T-cell (primary cell): ENCODE results near the gene SREK1. TPM values are rescaled to one million over a fixed set of nuclear protein-coding genes. Genes with fewer than 3 reads are reported as not detected.

Experiments
- ATAC-seq, 4 experiments: fragments of 200-7000 bp in 3 of 4; fragments of 150-1000 bp in 1 of 4; cut with Tn5 transposase; replicated peaks in 1 of 4; 1 replicate in 3 of 4; 2 replicates in 1 of 4; pipeline ENCODE4 v1.10.0; 2021; ENCODE audit warnings: moderate library complexity in 3 of 4, mild to moderate bottlenecking in 2 of 4, moderate number of reproducible peaks in 1 of 4
- CTCF ChIA-PET, 2 donors: fragments of 300-600 bp; sonication (Branson Sonifier 250); formaldehyde crosslinking; loops; one replicate each; lab custom pipeline; 2022; ENCODE audit warnings: antibody characterized with exemption in 2 of 2; lab: Charles Lee
- POLR2A ChIA-PET, 2 donors: fragments of 300-600 bp; sonication (Branson Sonifier 250); formaldehyde crosslinking; loops; one replicate each; lab custom pipeline; 2022; ENCODE audit warnings: antibody characterized with exemption in 2 of 2; lab: Charles Lee
- DNase-seq, 35 experiments: peaks; one replicate each; pipeline versions ENCODE4 v3.0.0 to v3.0.0-alpha.2; 2013 to 2023
- H3K27ac ChIP-seq: one replicate; pipeline ENCODE4 v1.5.1; 2013; ENCODE audit warnings: low read length
- H3K27me3 ChIP-seq, 2 experiments: replicated peaks in 1 of 2; 1 replicate in 1 of 2; 2 replicates in 1 of 2; pipeline versions ENCODE4 v1.6.1 to v1.7.0; 2013; ENCODE audit warnings: low read length in 1 of 2, mixed read lengths in 1 of 2; ENCODE audit not compliant: control insufficient read depth in 2 of 2, insufficient read depth in 2 of 2; ENCODE audit errors: extremely low read depth in 1 of 2
- H3K36me3 ChIP-seq, 2 donors: 1 replicate in 1 of 2; 2 replicates in 1 of 2; pipeline versions ENCODE4 v1.6.1 to v1.7.0; 2013; ENCODE audit warnings: low read length in 1 of 2; ENCODE audit not compliant: control insufficient read depth in 2 of 2, insufficient read depth in 1 of 2; ENCODE audit errors: extremely low read depth in 1 of 2
- H3K4me1 ChIP-seq, 2 experiments: 1 replicate in 1 of 2; 2 replicates in 1 of 2; pipeline versions ENCODE4 v1.6.1 to v1.7.0; 2013; ENCODE audit warnings: low read length in 2 of 2, mixed read lengths in 1 of 2; ENCODE audit not compliant: insufficient read depth in 2 of 2, control insufficient read depth in 1 of 2; ENCODE audit errors: extremely low read depth in 1 of 2
- H3K4me3 ChIP-seq, 2 donors: 1 replicate in 1 of 2; 2 replicates in 1 of 2; pipeline versions ENCODE4 v1.5.1 to v1.7.0; 2013; ENCODE audit warnings: mild to moderate bottlenecking in 2 of 2, low read length in 1 of 2, moderate library complexity in 1 of 2; ENCODE audit not compliant: control insufficient read depth in 1 of 2; ENCODE audit errors: extremely low read depth in 1 of 2
- H3K9me3 ChIP-seq: 2 replicates; pipeline ENCODE4 v1.7.0; 2013
- H3K27ac Mint-ChIP-seq, 2 donors: one replicate each; pipeline ENCODE4 v1.8.0; 2020 to 2021; ENCODE audit warnings: mild to moderate bottlenecking in 2 of 2, mixed read lengths in 2 of 2
- H3K27me3 Mint-ChIP-seq, 2 donors: one replicate each; pipeline ENCODE4 v1.8.0; 2021 to 2022; ENCODE audit warnings: mixed read lengths in 2 of 2
- H3K36me3 Mint-ChIP-seq: one replicate; pipeline ENCODE4 v1.8.0; 2021; ENCODE audit warnings: mixed read lengths
- H3K4me1 Mint-ChIP-seq, 3 donors: one replicate each; pipeline ENCODE4 v1.8.0; 2020 to 2022; ENCODE audit warnings: mixed read lengths in 3 of 3, mild to moderate bottlenecking in 1 of 3
- H3K4me3 Mint-ChIP-seq, 3 donors: one replicate each; pipeline ENCODE4 v1.8.0; 2020 to 2022; ENCODE audit warnings: mild to moderate bottlenecking in 3 of 3, mixed read lengths in 3 of 3, moderate library complexity in 3 of 3
- H3K9me3 Mint-ChIP-seq, 3 donors: one replicate each; pipeline ENCODE4 v1.8.0; 2020 to 2022; ENCODE audit warnings: mixed read lengths in 3 of 3
- WGBS: methylation state at CpG from one replicate; pipeline ENCODE4 v1.1.5; 2013; ENCODE audit warnings: missing lambda C conversion rate; ENCODE audit not compliant: insufficient coverage; 5-methylcytosine and 5-hydroxymethylcytosine counted together
- total RNA-seq, 35 experiments: library from RNA in 6 of 35; stranded (reverse) in 6 of 35; fragments of 120-200 nt in 1 of 35; gene quantifications; one replicate each; pipeline versions ENCODE4 v1.2.1 to v1.2.4 and lab custom pipeline; 2013 to 2026

SREK1 gene
- total RNA-seq, 5 donors from 2014 or later (not counting 1 experiment from before 2014, with no cell fraction given) = 60.2 to 145 (median 67.1) TPM

GRCh38 chr5:66206465-66206864, 62.4 kb downstream of the SREK1 start:
- Mint-ChIP-seq H3K4me3 (no peak overlapping the region), H3K36me3 (peaks cover 29% of the 10 kb centered on the region), H3K4me1 (no peaks in the 10 kb centered on the region), H3K27me3 (no peaks in the 10 kb centered on the region), H3K9me3 (peaks cover 0 to 2% (median 0%) of the 10 kb centered on the region in 3 donors), H3K27ac (no peak overlapping the region)
- no peak for ATAC-seq
- no peaks in the 10 kb centered on the region for H3K9me3 ChIP-seq
- ChIA-PET CTCF (no interaction called here), POLR2A (interaction anchor here in 1 of 2 donors (0.6 kb wide), 1 partner anchor 265 kb away, joined by 4 read pairs; no protein-coding TSS in a partner anchor)
- no peaks in the 10 kb centered on the region for H3K4me1 ChIP-seq
- no peaks in the 10 kb centered on the region for H3K27me3 ChIP-seq
- no peak overlapping the region for H3K4me3 ChIP-seq
- no peaks in the 10 kb centered on the region for H3K36me3 ChIP-seq
- 97% methylated on average over 4 of the region's 5 CpGs for WGBS
- no peak overlapping the region for H3K27ac ChIP-seq
- DNase-seq = no peak

- H3K27ac ChIP-seq = no peak overlapping the region
- Mint-ChIP-seq H3K27ac (no peak overlapping the region), H3K36me3 (peaks cover 15% of the 10 kb centered on the region), H3K9me3 (no peaks in the 10 kb centered on the region), H3K27me3 (no peaks in the 10 kb centered on the region), H3K4me1 (no peaks in the 10 kb centered on the region), H3K4me3 (no peak overlapping the region)
- no peaks in the 10 kb centered on the region for H3K9me3 ChIP-seq
- H3K4me3 ChIP-seq = no peak overlapping the region
- ATAC-seq = no peak
- H3K27me3 ChIP-seq = no peaks in the 10 kb centered on the region
- WGBS = 100% methylated on average over 5 of the region's 10 CpGs
- DNase-seq = no peak
- H3K36me3 ChIP-seq = no peaks in the 10 kb centered on the region
- POLR2A ChIA-PET = no interaction called here
- no peaks in the 10 kb centered on the region for H3K4me1 ChIP-seq
- CTCF ChIA-PET = interaction anchor here in 1 of 2 donors (0.6 kb wide), 1 partner anchor 455 kb away, joined by 4 read pairs; no protein-coding TSS in a partner anchor
Measured at GRCh38 chr5:66207800-66208561, 63.9 kb downstream of the SREK1 start.

DNA sequence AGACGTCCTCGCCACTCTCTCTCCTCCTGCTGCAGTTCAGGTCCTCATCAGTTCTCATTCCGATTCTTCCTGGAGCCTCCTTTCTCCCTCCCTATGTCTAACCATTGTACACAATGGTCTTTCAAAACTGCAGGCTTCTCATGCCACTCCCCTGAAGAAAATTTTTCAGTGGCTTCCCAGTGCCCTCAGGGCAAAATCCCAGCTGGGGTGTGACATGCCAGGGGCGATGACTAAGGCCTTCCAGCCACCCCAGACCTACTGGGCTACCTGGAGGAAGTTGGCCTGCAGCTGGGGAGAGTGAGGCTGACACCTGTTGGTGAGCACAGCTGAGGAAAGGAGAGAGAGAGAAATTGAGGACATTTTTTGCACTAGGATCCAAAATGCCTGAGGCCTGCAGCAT, 65.2 kb downstream of the SREK1 start:
- Histone ChIP-seq H3K27ac (no peak overlapping the region), H3K36me3 (no peaks in the 10 kb centered on the region), H3K9me3 (no peaks in the 10 kb centered on the region), H3K4me3 (no peak overlapping the region), H3K27me3 (no peaks in the 10 kb centered on the region), H3K4me1 (no peaks in the 10 kb centered on the region)
- Mint-ChIP-seq H3K36me3 (peaks cover 13% of the 10 kb centered on the region), H3K27ac (no peak overlapping the region), H3K4me3 (no peak overlapping the region), H3K27me3 (no peaks in the 10 kb centered on the region), H3K4me1 (no peaks in the 10 kb centered on the region), H3K9me3 (no peaks in the 10 kb centered on the region)
- DNase-seq (no peak), ATAC-seq (no peak)
- CTCF ChIA-PET = no interaction called here
- 85% methylated on average over 4 of the region's 4 CpGs for WGBS
- POLR2A ChIA-PET = no interaction called here

DNA sequence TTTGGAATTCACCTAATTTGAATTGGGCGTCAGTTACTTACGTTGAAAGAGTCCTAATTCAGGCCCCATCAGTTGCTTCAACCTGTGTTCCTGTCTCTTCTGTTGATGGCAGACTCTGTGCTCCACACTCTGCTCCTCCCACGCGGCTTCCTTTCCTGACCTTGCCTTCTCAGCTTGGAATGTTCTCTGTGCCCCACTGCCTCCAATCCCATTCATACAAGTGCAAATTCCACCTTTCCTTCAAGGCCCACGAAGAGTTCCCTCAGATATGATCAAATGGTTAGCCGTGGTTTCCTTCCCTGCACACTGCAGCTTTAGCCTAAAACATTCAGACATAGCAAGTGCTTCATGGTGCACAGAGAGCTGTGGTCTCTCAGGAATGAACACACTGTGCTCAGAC, 65.7 kb downstream of the SREK1 start:
- CTCF ChIA-PET = no interaction called here
- H3K9me3 Mint-ChIP-seq = no peaks in the 10 kb centered on the region
- H3K4me3 ChIP-seq = no peak overlapping the region
- no peaks in the 10 kb centered on the region for H3K9me3 ChIP-seq
- ATAC-seq (no peak), DNase-seq (no peak)
- no peak overlapping the region for H3K4me3 Mint-ChIP-seq
- WGBS = 71% methylated on average over 5 of the region's 6 CpGs
- POLR2A ChIA-PET = no interaction called here
- no peak overlapping the region for H3K27ac Mint-ChIP-seq
- no peak overlapping the region for H3K27ac ChIP-seq
- H3K36me3 ChIP-seq = no peaks in the 10 kb centered on the region
- no peaks in the 10 kb centered on the region for H3K27me3 Mint-ChIP-seq
- H3K4me1 Mint-ChIP-seq = no peaks in the 10 kb centered on the region
- H3K27me3 ChIP-seq = no peaks in the 10 kb centered on the region
- H3K4me1 ChIP-seq = no peaks in the 10 kb centered on the region
- H3K36me3 Mint-ChIP-seq = peaks cover 11% of the 10 kb centered on the region

GRCh38 chr5:66213533-66213932, 69.4 kb downstream of the SREK1 start:
- no peaks in the 10 kb centered on the region for H3K36me3 ChIP-seq
- Mint-ChIP-seq H3K27me3 (no peaks in the 10 kb centered on the region), H3K4me3 (no peak overlapping the region), H3K36me3 (no peaks in the 10 kb centered on the region), H3K4me1 (no peaks in the 10 kb centered on the region), H3K9me3 (peaks cover 0 to 3% (median 0%) of the 10 kb centered on the region in 3 donors), H3K27ac (no peak overlapping the region)
- H3K9me3 ChIP-seq = no peaks in the 10 kb centered on the region
- no peaks in the 10 kb centered on the region for H3K4me1 ChIP-seq
- 71% methylated on average over 2 of the region's 2 CpGs for WGBS
- ChIA-PET CTCF (no interaction called here), POLR2A (no interaction called here)
- ATAC-seq (no peak), DNase-seq (peak in 1 of 35 experiments; percentile 9)
- H3K27me3 ChIP-seq = no peaks in the 10 kb centered on the region
- no peak overlapping the region for H3K27ac ChIP-seq
- no peak overlapping the region for H3K4me3 ChIP-seq

DNA sequence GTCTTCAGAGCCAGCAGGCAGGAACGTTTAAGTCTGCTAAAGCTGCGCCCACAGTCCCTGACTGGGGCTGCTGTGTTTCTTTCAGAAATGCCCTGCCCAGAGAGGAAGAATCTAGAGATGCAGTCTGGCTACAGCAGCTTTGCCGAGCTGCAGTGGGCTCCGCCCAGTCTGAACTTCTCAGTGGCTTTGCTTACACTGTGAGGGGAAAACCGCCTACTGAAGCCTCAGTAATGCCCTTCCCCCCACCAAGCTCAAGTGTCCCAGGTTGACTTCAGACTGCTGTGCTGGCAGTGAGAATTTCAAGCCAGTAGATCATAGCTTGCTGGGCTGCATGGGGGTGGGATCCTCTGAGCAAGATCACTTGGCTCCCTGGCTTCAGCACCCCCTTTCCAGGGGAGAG, 78.4 kb downstream of the SREK1 start:
- H3K4me3 ChIP-seq = no peak overlapping the region
- no peaks in the 10 kb centered on the region for H3K36me3 ChIP-seq
- no peak for ATAC-seq
- peaks cover 14% of the 10 kb centered on the region for H3K36me3 Mint-ChIP-seq
- no peaks in the 10 kb centered on the region for H3K4me1 Mint-ChIP-seq
- H3K27me3 ChIP-seq = no peaks in the 10 kb centered on the region
- no peaks in the 10 kb centered on the region for H3K9me3 ChIP-seq
- ChIA-PET POLR2A (interaction anchor here in 1 of 2 donors (0.6 kb wide), 1 partner anchor 566 kb away, joined by 3 read pairs; no protein-coding TSS in a partner anchor), CTCF (no interaction called here)
- DNase-seq = no peak
- 63% methylated on average over 2 of the region's 5 CpGs for WGBS
- no peak overlapping the region for H3K4me3 Mint-ChIP-seq
- no peak overlapping the region for H3K27ac ChIP-seq
- H3K9me3 Mint-ChIP-seq = peaks cover 0 to 5% (median under 1%) of the 10 kb centered on the region in 3 donors
- no peaks in the 10 kb centered on the region for H3K27me3 Mint-ChIP-seq
- no peak overlapping the region for H3K27ac Mint-ChIP-seq
- H3K4me1 ChIP-seq = no peaks in the 10 kb centered on the region
